D721Med (cell line): Measurements from ENCODE around the gene DPM1.
A peak's percentile ranks its signal among the peaks of the same experiment; 100 is the strongest.

Experiments
- DNase-seq: peaks from one replicate; pipeline ENCODE4 v3.0.0; 2011; ENCODE audit warnings: low spot score; ENCODE audit not compliant: insufficient read length
- FAIRE-seq: peaks from 2 replicates; lab custom pipeline; 2011; peaks lifted over from hg19 to GRCh38; lab: Jason Lieb, UNC
- CTCF ChIP-seq: IDR thresholded peaks from 2 replicates; pipeline ENCODE4 v1.5.1; 2012; ENCODE audit warnings: mild to moderate bottlenecking, control low read depth; ENCODE audit not compliant: insufficient read depth; ENCODE audit errors: missing control alignments

DPM1 gene

GRCh38 chr20:50948132-50948785, 10.1 kb downstream of the DPM1 start:
- FAIRE-seq (no peak), DNase-seq (no peak)
- no peak for TF ChIP-seq CTCF

GRCh38 chr20:50943069-50943468, 15.3 kb downstream of the DPM1 start:
- TF ChIP-seq CTCF = no peak
- no peak for DNase-seq
- no peak for FAIRE-seq

- no peak for TF ChIP-seq CTCF
Measured at GRCh38 chr20:50933589-50933988, 24.7 kb downstream of the DPM1 start.

GRCh38 chr20:50932691-50933280, 25.5 kb downstream of the DPM1 start:
- TF ChIP-seq CTCF = no peak
- DNase-seq = no peak
- no peak for FAIRE-seq

More at GRCh38 chr20:50933589-50933988, 24.7 kb downstream of the DPM1 start:
- DNase-seq = no peak
- no peak for FAIRE-seq

- DNase-seq (no peak), FAIRE-seq (no peak)
Measured at GRCh38 chr20:50932016-50932485, 26.3 kb downstream of the DPM1 start.

GRCh38 chr20:50931306-50932015, 26.9 kb downstream of the DPM1 start, which contains the start of gene ADNP:
Gene ADNP, minus strand, starts transcription at chr20:50931437. Its CDS starts 27,441 bp downstream, at chr20:50903996.
- DNase-seq (no peak), FAIRE-seq (no peak)
- peak; percentile 44 for TF ChIP-seq CTCF

More at GRCh38 chr20:50932016-50932485, 26.3 kb downstream of the DPM1 start:
- TF ChIP-seq CTCF = no peak
